H54 (cell line): ENCODE results near the gene HLA-C.

Experiments used
- DNase-seq: peaks from one replicate; pipeline ENCODE4 v3.0.0; 2011; ENCODE audit warnings: low spot score, mixed read lengths; ENCODE audit not compliant: insufficient read length
- FAIRE-seq: peaks from 3 replicates; lab custom pipeline; 2011; peaks lifted over from hg19 to GRCh38; lab: Jason Lieb, UNC
- POLR2A ChIP-seq: IDR thresholded peaks from 2 replicates; pipeline ENCODE4 v1.6.1; 2011; ENCODE audit warnings: low read depth, mild to moderate bottlenecking, low read length

The HLA-C gene

GRCh38 chr6:31271641-31272357, at the start of gene HLA-C:
HLA-C (minus strand) TSS chr6:31272092; CDS start chr6:31272071, 21 bp downstream.
- peak; percentile 92 for TF ChIP-seq POLR2A
- DNase-seq: peak; percentile 94
- FAIRE-seq: peak; percentile 91

- no peak for TF ChIP-seq POLR2A
- FAIRE-seq: no peak
- DNase-seq: no peak
Observed at GRCh38 chr6:31321005-31321707, 49.3 kb upstream of the HLA-C start.

- no peak for TF ChIP-seq POLR2A
- DNase-seq (no peak), FAIRE-seq (no peak)
Observed at GRCh38 chr6:31317036-31317435, 45.1 kb upstream of the HLA-C start.

- DNase-seq (no peak), FAIRE-seq (no peak)
- no peak for TF ChIP-seq POLR2A
Observed at GRCh38 chr6:31309641-31310040, 37.7 kb upstream of the HLA-C start.

- DNase-seq (no peak), FAIRE-seq (no peak)
- no peak for TF ChIP-seq POLR2A
Observed at GRCh38 chr6:31308845-31309175, 36.9 kb upstream of the HLA-C start.

GRCh38 chr6:31308050-31308844, 36.4 kb upstream of the HLA-C start:
- no peak for DNase-seq
- no peak for FAIRE-seq
- no peak for TF ChIP-seq POLR2A

- TF ChIP-seq POLR2A: no peak
- no peak for FAIRE-seq
- DNase-seq: no peak
Observed at GRCh38 chr6:31307669-31308049, 35.8 kb upstream of the HLA-C start.

GRCh38 chr6:31305703-31306219, 33.9 kb upstream of the HLA-C start:
- TF ChIP-seq POLR2A: no peak
- no peak for FAIRE-seq
- DNase-seq: no peak

GRCh38 chr6:31304683-31305082, 32.8 kb upstream of the HLA-C start:
- no peak for DNase-seq
- no peak for FAIRE-seq
- TF ChIP-seq POLR2A: no peak

GRCh38 chr6:31300797-31301196, 28.9 kb upstream of the HLA-C start:
- no peak for DNase-seq
- no peak for FAIRE-seq
- TF ChIP-seq POLR2A: no peak

- no peak for TF ChIP-seq POLR2A
- FAIRE-seq (no peak), DNase-seq (no peak)
Observed at GRCh38 chr6:31299947-31300346, 28.1 kb upstream of the HLA-C start.

GRCh38 chr6:31299511-31299910, 27.6 kb upstream of the HLA-C start:
- TF ChIP-seq POLR2A: no peak
- DNase-seq: no peak
- no peak for FAIRE-seq

GRCh38 chr6:31294056-31294455, 22.2 kb upstream of the HLA-C start:
- FAIRE-seq (no peak), DNase-seq (no peak)
- TF ChIP-seq POLR2A: no peak

GRCh38 chr6:31293343-31293742, 21.5 kb upstream of the HLA-C start:
- no peak for DNase-seq
- TF ChIP-seq POLR2A: no peak
- no peak for FAIRE-seq
